ENCODE results near the gene GEMIN7.

The GEMIN7 gene

DNA sequence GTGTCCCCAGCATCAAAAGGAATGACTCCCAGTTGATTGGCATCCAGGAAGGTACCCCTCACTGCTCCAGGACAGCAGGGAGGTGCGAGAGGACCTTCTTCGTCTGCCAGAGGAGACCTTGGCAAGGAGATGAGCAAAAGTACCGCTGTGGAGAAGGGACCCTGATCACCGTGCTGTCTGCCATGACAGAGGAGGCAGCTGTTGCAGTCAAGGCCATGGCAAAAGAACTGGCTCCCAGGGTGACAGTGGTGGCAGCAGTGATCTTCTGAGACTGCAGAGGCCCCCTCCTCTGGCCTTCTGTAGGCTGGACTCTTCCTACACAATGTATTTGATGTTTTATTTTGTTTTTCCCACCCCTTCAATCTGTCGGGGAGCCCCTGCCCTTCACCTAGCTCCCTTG, 49.7 kb downstream of the GEMIN7 start:
- DNase-seq (ENCODE audit: low spot score) = no peak

DNA sequence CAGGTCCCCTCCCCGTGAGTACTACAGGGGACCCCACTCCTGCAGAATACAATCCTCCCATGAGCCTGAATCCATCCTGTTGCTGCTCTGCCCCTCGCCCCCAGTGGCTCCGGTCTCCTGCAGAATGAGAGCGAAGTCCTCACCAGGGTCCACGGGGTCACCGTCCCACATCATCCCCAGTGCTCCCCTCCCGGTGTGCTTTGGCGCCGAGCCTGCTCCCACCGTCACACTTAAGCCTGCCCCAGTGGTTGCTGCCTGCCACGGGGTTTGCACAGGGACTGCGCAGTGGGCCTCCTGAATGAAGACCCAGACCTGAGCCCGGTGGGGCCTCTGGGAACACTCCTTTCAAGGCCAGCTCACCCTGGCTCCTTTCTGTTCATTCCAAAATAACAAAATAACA, 51.2 kb downstream of the GEMIN7 start:
- no peak for DNase-seq (ENCODE audit: low spot score)

DNA sequence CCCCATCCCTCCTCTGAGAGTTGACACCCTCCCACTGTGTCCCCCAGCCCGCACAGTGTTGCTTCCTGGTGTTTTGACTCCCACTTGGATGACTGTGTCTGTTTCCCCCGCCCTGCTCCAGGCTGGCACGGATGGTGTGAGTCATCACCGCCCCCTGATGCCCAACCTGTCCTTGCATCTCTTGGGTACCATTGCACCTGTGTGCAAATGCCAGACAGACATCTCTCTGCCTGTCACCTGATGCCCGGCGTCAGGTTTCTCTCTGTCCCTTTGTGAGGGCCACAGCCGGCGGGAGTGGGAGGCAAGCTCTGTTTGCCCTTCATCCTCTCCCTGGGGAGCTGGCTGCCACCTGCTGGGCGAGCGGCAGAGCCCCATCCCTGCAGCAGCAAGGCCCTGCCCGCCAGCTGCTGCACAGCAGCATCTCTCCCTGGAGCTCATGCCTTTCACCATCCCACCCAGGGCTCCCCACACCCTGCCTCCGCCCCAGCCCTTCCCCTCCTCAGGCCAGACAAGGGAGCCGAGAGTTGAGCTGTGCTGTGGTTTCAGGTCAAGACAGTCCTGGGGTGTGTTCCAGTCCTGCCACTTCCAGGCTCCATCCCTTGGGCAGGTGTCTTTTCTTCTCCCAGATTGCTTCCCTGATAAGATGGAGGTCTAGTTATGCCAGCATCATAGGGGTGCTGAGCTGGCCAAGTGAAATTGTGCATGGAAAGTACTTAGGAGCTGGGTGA, 52.0 kb downstream of the GEMIN7 start:
- no peak for DNase-seq (ENCODE audit: low spot score)

DNA sequence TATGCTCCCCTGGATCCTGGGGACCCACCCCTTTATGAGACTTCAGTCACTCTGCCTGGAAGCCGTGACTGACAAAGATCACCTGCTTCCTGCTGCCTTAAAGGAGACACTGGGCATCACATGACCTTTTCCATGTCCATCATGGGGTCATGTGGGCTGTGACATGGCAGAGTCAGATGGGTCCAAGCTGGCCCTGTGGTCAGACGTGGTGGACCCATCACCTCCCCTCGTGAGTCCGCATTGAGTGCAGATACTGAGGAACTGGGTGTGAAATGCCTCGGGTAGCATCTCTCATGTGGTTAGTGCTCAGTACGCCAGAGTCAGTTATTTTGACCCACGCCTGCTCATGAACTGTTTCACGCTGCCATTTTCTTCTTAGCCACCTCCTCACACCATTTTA, 54.6 kb downstream of the GEMIN7 start:
- no peak for DNase-seq (ENCODE audit: low spot score)

DNA sequence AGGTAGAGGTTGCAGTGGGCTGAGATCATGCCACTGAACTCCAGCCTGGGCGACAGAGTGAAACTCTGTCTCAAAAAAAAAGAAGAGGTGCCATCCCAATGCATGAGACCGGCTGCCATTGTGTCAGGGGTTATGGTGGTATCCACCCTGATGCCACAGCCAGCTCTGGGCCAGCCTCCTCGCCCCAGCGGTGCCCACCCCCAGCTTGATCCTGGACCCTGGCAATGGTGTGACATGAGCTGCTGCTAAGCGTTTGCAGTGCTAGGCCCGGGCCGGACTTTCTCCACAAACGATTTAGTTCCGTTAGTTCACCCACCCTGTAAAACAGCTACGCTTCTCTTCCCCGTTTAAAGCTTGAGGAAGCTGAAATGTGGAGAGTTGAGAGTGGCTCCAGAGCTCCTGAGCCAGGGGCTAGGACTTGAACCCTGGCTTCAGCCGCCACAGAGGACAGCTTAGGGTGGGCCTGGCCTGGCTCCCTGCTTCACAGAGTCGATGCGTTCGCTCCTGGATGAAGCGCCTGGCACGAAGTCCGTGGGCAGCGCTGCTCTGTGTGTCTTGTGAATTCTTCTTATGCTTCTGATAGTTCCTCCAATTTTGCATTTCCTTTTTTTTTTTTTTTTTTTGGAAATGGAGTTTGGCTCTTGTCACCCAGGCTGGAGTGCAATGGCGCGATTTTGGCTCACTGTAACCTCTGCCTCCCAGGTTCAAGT, 56.3 kb downstream of the GEMIN7 start:
- DNase-seq (ENCODE audit: low spot score) = no peak

DNA sequence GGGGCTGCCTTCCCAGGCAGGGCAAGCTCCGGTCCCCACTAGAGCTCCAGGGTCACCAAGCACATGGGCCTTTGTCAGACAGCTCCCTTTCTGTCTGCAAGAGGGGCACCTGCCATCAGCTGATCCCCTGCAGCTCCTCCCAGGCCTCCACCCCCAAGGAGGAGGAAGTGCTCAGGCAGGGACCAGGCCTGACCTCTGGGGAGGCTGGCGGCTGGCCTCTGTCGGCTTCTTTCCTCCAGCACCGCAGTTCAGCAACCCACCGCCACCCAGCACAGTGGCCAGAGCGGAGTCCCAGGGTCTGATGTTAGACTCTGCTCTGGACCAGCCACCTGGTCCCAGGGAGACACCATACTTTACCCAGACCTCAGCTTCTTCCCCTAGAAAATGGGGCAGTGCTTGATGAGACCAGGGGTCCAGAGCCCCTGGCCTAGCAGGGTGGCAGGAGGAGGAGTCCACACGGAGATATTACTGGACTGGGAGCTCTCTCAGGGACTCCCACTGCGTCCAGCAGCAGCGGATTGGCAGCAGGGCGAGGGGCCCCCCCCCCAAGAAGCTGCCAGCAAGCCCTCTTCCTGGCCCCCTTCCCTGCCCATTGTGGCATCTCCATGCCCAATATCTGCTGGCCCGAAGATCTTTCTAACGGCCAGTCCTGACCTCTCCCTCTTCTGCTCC, 57.6 kb downstream of the GEMIN7 start:
- no peak for DNase-seq (ENCODE audit: low spot score)

DNA sequence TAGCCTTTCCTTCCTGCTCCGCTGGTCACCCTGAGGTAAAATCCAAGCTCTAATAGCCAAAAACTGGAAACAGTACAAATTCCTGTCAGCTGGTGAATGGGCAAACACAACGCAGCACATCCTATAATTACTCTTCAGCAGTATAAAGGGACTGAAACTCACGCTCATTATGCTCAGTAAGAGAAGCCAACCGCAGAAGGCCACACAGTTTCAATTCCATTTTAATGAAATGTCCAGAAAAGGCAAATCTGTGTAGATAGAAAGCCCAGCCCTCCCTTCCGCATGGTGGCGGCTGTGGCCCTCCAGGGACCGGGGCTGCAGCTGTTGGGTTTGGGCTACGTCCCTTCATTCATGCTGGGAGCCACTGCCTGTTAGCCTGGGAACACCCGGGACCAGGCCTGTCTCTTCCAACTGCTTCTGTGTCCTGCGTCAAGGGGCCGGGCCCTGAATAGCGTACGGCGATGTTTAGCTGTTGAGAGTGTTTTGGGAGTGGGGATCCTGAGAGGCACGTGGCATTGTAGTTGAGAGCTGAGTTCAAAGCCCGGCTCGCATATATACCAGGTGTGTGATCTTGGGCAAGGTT, 58.2 kb downstream of the GEMIN7 start:
- peak; percentile 33 for DNase-seq (ENCODE audit: low spot score)

DNA sequence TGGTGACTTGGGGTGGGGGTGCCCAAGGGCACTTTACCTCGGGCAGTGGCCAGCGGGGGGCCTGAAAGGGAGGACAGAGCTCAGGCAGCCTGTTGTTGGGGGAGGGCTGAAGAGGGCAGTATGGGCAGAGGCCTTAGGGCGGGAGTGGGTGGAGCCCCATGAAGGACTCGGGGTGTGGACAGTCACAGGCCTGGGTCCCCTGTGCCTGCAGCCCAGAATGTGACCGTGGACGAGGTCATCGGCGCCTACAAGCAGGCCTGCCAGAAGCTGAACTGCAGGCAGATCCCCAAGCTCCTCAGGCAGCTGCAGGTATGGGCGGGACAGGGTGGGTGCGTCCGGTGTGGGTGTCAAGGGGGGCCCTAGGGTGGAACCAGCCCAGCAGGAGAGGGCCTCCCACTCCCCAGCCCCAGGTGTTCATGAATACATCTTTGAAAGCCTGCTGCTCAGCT, 59.3 kb downstream of the GEMIN7 start:
- no peak for DNase-seq (ENCODE audit: low spot score)

DNA sequence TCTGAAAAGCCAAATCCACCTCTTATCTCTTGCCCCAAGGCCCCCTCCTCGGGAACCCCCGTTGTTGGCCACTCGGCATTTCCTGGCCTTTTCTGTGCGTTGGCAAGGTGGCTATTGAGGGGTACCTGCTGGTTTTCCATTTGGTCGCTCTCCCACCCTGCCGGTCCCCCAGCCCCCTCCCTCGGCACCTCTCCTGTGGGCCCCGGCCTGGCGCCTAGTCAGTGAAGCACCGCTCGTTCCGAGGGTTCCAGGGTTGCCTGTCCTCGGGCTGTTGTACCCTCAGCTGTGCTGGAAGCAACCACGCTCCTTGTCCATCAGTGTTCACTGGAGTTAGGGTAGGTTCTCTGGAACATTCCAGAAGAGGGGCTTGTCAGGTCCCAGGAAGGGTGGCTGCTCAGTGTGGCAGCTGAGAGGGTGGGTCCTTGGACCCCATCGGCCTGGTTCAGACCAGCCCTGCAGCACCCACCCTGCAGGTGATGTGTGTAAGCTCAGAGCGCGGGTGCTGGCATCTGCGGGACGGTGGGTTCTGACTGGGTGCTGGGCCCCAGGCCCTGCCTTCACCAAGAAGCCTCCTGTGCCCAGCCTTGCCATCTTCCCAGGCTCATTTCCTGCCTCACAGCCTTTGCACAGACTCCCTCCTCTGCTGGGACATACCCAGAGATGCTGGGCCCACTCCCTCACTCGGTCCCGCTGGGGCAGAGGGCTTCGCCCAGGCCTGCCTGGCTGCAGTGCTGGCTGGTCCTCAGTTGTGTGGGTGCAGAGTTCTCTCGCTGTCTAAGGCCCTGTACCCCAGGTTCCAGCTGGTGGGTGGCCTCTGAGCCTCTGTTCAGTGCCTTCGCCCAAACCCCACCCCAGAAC, 60.5 kb downstream of the GEMIN7 start:
- no peak for DNase-seq (ENCODE audit: low spot score)

DNA sequence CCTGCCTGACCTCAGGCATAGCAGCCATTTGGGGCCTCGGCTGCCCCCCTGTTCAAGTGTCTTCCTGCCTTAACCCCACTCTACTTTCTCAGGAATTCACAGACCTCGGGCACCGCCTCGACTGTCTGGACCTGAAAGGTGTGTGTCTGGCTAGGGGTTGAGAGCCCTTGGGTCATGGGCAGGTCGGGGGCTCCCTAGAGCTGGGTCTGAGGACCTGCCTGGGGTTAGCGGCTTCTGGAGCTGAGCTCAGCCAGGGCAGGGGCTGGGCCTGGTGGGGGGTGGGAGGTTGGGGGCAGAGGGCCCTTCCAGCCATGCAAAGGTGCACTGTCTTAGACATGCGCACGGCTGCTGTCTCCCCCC, 61.1 kb downstream of the GEMIN7 start:
- DNase-seq (ENCODE audit: low spot score) = no peak

DNA sequence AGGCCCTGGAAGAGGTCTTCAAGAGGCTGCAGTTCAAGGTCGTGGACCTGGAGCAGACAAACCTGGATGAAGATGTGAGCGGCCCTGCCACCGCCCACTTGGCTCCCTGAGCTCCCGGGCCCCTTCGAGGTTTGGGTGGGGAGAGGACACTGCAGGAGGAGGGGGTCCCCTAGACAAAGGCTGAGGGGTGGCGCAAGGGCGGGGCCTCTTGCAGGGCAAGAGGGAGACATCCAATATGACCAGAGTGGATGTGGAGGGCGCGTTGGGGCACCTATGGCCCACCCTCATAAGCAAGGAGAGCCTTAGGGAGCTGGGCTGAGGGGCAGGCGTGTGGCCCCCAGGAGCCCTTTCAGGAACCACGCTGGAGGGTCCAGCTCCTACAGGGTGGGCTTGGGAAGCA, 61.5 kb downstream of the GEMIN7 start:
- DNase-seq (ENCODE audit: low spot score) = no peak

All from COLO829 (cell line).